ENCODE results near the gene MAPK12. TPM values are rescaled to one million over a fixed set of nuclear protein-coding genes. Genes with fewer than 3 reads are reported as not detected.

Gene MAPK12
- total and polyA plus RNA-seq, 10 of the 15 experiments (the other 5 are each of a cell fraction or from before 2014, with no cell fraction given): 1.1 to 38.9 (median 16.3) TPM

DNA sequence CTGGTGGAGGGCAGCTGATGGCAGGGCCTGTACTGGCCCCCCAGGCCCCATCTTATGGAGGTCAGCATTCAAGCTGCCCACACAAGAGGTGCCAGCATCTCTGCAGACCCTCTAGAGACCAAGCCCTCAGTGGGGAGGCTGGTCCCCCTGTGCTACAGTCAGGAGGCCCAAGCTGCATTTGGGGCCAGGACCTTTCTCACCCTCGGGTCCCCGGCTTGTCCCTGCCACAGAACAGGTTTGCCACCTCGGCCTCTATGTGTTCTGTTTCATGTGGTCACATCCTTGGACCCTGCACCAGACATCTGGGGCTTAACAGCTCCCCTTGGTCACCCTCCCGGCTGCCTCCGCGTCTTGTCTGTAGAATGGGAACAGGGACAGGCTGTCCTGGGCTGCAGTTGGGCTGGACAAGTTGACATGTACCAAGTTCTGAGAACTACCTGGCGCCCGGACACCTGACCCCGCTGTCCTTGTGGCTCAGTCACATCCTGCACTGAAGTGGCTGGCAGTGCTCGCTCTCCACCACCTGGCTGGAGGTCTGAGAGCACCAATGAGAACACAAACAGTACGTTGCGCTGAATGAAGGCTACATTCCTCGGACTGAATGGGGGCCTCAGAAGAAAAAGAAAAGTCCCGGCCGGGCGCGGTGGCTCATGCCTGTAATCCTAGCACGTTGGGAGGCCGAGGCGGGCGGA is 48.7 kb upstream of the MAPK12 start (continued):
- TF ChIP-seq SPI1 (IDR thresholded peaks at IDR 0.05; ENCODE audit: borderline replicate concordance, insufficient read depth, low read depth, low read length) (no peak), CEBPB (IDR thresholded peaks at IDR 0.05; ENCODE audit: borderline replicate concordance in 1 of 2, low read depth in 2 of 2, low read length in 2 of 2) (no peak)

DNA sequence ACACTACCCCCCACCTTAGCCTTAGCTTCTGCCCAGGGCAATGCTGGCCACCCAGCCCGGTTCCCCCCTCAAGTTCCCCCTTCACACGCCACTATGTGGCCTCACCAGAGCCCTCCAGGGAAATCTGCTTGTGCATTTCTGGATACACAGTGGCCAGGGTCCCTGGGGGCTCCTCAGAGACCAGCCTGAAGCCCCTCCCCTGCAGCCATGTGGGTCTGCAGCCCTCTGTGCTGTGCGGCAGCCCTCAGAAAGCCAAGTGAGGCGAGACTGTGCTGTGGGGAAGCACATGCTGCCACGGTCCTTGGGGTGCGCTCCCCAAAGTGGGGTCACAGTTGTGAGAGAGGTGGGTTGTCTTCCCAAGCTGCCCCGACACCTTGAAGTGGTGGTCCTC is 48.1 kb upstream of the MAPK12 start:
- no peak for TF ChIP-seq SREBF1 (IDR thresholded peaks at IDR 0.05; ENCODE audit: low read length)
- no peak for TF ChIP-seq BRCA1 (IDR thresholded peaks at IDR 0.05; ENCODE audit: low read depth, low read length)
- TF ChIP-seq, protein P1, sequence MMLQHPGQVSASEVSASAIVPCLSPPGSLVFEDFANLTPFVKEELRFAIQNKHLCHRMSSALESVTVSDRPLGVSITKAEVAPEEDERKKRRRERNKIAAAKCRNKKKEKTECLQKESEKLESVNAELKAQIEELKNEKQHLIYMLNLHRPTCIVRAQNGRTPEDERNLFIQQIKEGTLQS (IDR thresholded peaks at IDR 0.05; ENCODE audit: borderline replicate concordance, extremely low read depth, low read depth, low read length): no peak
- 0 out of 2 replicates have a peak, but pooled peaks have one; percentile 22 for TF ChIP-seq POLR2A (IDR thresholded peaks at IDR 0.05; ENCODE audit: low read depth, low read length)

More for the DNA sequence above, 48.1 kb upstream of the MAPK12 start:
- Histone ChIP-seq H3K27ac (ENCODE audit: control insufficient read depth, insufficient read depth) (no peak overlapping the region), H3K36me3 (ENCODE audit: control insufficient read depth in 2 of 2, insufficient read depth in 2 of 2, low read length in 1 of 2) (no peaks in the 10 kb centered on the region), H3K4me2 (ENCODE audit: control insufficient read depth, insufficient read depth) (no peak overlapping the region), H3K9me3 (replicated peaks; ENCODE audit: control insufficient read depth, insufficient read depth, low read length) (no peaks in the 10 kb centered on the region), H3K79me2 (ENCODE audit: control insufficient read depth, insufficient read depth, low read length) (peaks cover 40% of the 10 kb centered on the region), H4K20me1 (ENCODE audit: control insufficient read depth, insufficient read depth) (no peaks in the 10 kb centered on the region), H3K9ac (ENCODE audit: control insufficient read depth, insufficient read depth, low read length) (no peak overlapping the region), H3K4me1 (ENCODE audit: control insufficient read depth, insufficient read depth, low read length) (peaks cover 27% of the 10 kb centered on the region), H3K4me3 (no peak overlapping the region), H2AFZ (ENCODE audit: control insufficient read depth, low read depth, low read length) (no peak overlapping the region), H3K27me3 (replicated peaks in 1 of 2; ENCODE audit: control insufficient read depth in 2 of 2, insufficient read depth in 2 of 2, low read length in 1 of 2) (no peaks in the 10 kb centered on the region)
- no peak for DNase-seq (ENCODE audit: low read depth, low spot score)
- intact Hi-C loops (cut with micrococcal nuclease; ENCODE audit: unreplicated experiment) (no loop called here), in situ Hi-C loops (cut with MboI) (no loop called here)
- ChIA-PET POLR2A (interaction anchor here (0.7 kb wide), 1 partner anchor 58 kb away, joined by 3 read pairs; the partner anchor contains the start of gene HDAC10), CTCF (interaction anchor here (0.6 kb wide), 1 partner anchor 16 kb away, joined by 3 read pairs; no protein-coding TSS in a partner anchor), RAD21 (ENCODE audit: unreplicated experiment) (no interaction called here), SMC1A (ENCODE audit: uncharacterized antibody, unreplicated experiment) (no interaction called here)
- 61% methylated on average over 7 of the region's 7 CpGs for WGBS (ENCODE audit: insufficient coverage, insufficient replicate concordance, low lambda C conversion rate, missing lambda C conversion rate)
- no peak for FAIRE-seq
- no peak for ATAC-seq
- no TSS peak for BruUV-seq (replicated peaks)
